NCI-H446 (cell line): Measurements from ENCODE around the gene LCN12.

ENCODE experiments used
- DNase-seq, 2 experiments: peaks; one replicate each; lab custom pipeline; 2025; lab: John Stamatoyannopoulos, UW

The LCN12 gene

GRCh38 chr9:136958898-136959850, 7.1 kb downstream of the LCN12 start:
- DNase-seq: no peak

GRCh38 chr9:136960212-136960937, 8.3 kb downstream of the LCN12 start:
- DNase-seq: no peak

GRCh38 chr9:136960938-136961275, 8.8 kb downstream of the LCN12 start:
- DNase-seq: no peak

- no peak for DNase-seq
Observed at GRCh38 chr9:136961279-136962065, 9.4 kb downstream of the LCN12 start.

GRCh38 chr9:136962163-136962562, 10.1 kb downstream of the LCN12 start:
- no peak for DNase-seq

- no peak for DNase-seq
Observed at GRCh38 chr9:136962701-136963248, 10.7 kb downstream of the LCN12 start.

- DNase-seq: no peak
Observed at GRCh38 chr9:136963341-136963740, 11.3 kb downstream of the LCN12 start.

GRCh38 chr9:136963751-136964150, 11.7 kb downstream of the LCN12 start:
- DNase-seq: no peak

- DNase-seq: no peak
Observed at GRCh38 chr9:136964171-136964689, 12.2 kb downstream of the LCN12 start.

GRCh38 chr9:136964833-136965422, 12.9 kb downstream of the LCN12 start:
- no peak for DNase-seq

GRCh38 chr9:136965771-136966484, 13.9 kb downstream of the LCN12 start:
- DNase-seq: no peak

- DNase-seq: no peak
Observed at GRCh38 chr9:136968333-136969127, 16.5 kb downstream of the LCN12 start.

GRCh38 chr9:136969150-136969549, 17.1 kb downstream of the LCN12 start:
- DNase-seq: no peak

GRCh38 chr9:136969774-136970173, 17.7 kb downstream of the LCN12 start:
- no peak for DNase-seq

- no peak for DNase-seq
Observed at GRCh38 chr9:136970361-136970760, 18.3 kb downstream of the LCN12 start.

- no peak for DNase-seq
Observed at GRCh38 chr9:136971746-136972145, 19.7 kb downstream of the LCN12 start.

GRCh38 chr9:136972335-136972734, 20.3 kb downstream of the LCN12 start:
- no peak for DNase-seq

- no peak for DNase-seq
Observed at GRCh38 chr9:136972743-136973142, 20.7 kb downstream of the LCN12 start.

GRCh38 chr9:136973618-136974617, 21.8 kb downstream of the LCN12 start:
- no peak for DNase-seq
